HEK293 (cell line): ENCODE measurements around the gene SLC30A1.

Source experiments
- CTCF ChIA-PET: fragments of 350-600 bp; formaldehyde crosslinking; extraction: SDS; loops from one replicate; lab custom pipeline; 2021; ENCODE audit warnings: antibody characterized with exemption; lab: Yijun Ruan, JAX
- POLR2A ChIA-PET: fragments of 300-600 bp; formaldehyde crosslinking; extraction: SDS; loops from one replicate; lab custom pipeline; 2020; ENCODE audit warnings: antibody characterized with exemption, inconsistent platforms; lab: Yijun Ruan, JAX
- H3K27ac ChIP-seq: fragments of 200-500 bp; sonication (Bioruptor generic); 2 replicates; pipeline ENCODE4 v1.5.1; 2014; ENCODE audit warnings: low read depth, low read length, control low read depth, inconsistent platforms; ENCODE audit errors: extremely low read depth
- H3K36me3 ChIP-seq, 2 experiments: fragments of 200-500 bp in 1 of 2; sonication (Bioruptor generic) in 1 of 2; 1 replicate in 1 of 2; 2 replicates in 1 of 2; pipeline ENCODE4 v1.5.1; 2014 to 2017; ENCODE audit warnings: inconsistent platforms in 2 of 2, low read length in 2 of 2; ENCODE audit not compliant: control insufficient read depth in 2 of 2, insufficient read depth in 1 of 2
- H3K4me1 ChIP-seq: fragments of 200-500 bp; sonication (Bioruptor generic); 2 replicates; pipeline ENCODE4 v1.5.1; 2014; ENCODE audit warnings: mild to moderate bottlenecking, low read length, inconsistent platforms; ENCODE audit not compliant: control insufficient read depth, insufficient read depth
- H3K4me3 ChIP-seq: 2 replicates; pipeline ENCODE4 v1.5.1; 2011; ENCODE audit warnings: low read depth, mild to moderate bottlenecking, control low read depth, low read length, moderate library complexity
- H3K9me3 ChIP-seq: fragments of 200-500 bp; sonication (Bioruptor generic); 2 replicates; pipeline ENCODE4 v1.5.1; 2014; ENCODE audit warnings: low read depth, low read length, inconsistent platforms; ENCODE audit not compliant: control insufficient read depth, insufficient read depth
- PRDM1 ChIP-seq: fragments of 450-650 bp; formaldehyde crosslinking; IDR thresholded peaks from 2 replicates; pipeline ENCODE4; 2016; ENCODE audit warnings: missing biosample characterization, missing genetic modification characterization
- ZNF16 ChIP-seq: fragments of 450-650 bp; formaldehyde crosslinking; IDR thresholded peaks from 2 replicates; pipeline ENCODE4 v1.5.1; 2016; ENCODE audit warnings: low read depth, missing biosample characterization, missing genetic modification characterization
- ZNF302 ChIP-seq: fragments of 450-650 bp; formaldehyde crosslinking; IDR thresholded peaks from 2 replicates; pipeline ENCODE4 v1.5.1; 2016; ENCODE audit warnings: missing biosample characterization, missing genetic modification characterization, low read depth
- ZNF514 ChIP-seq: fragments of 450-650 bp; formaldehyde crosslinking; IDR thresholded peaks from 2 replicates; pipeline ENCODE4 v1.5.1; 2016; ENCODE audit warnings: missing biosample characterization, missing genetic modification characterization
- ZNF544 ChIP-seq: fragments of 450-650 bp; formaldehyde crosslinking; IDR thresholded peaks from 2 replicates; pipeline ENCODE4 v1.5.0; 2017; ENCODE audit warnings: missing biosample characterization, missing genetic modification characterization
- ZNF596 ChIP-seq: fragments of 450-650 bp; IDR thresholded peaks from 2 replicates; pipeline ENCODE4 v1.5.0; 2018; ENCODE audit warnings: missing biosample characterization, mild to moderate bottlenecking, missing genetic modification characterization, moderate library complexity
- ZXDB ChIP-seq: fragments of 450-650 bp; formaldehyde crosslinking; IDR thresholded peaks from 2 replicates; pipeline ENCODE4 v1.5.1; 2016; ENCODE audit warnings: missing biosample characterization, missing genetic modification characterization
- TF ChIP-seq, protein P1 (sequence below): fragments of 450-650 bp; formaldehyde crosslinking; IDR thresholded peaks from 2 replicates; pipeline ENCODE4 v1.5.1; 2016; ENCODE audit warnings: missing biosample characterization, missing genetic modification characterization
- TF ChIP-seq, protein P2 (sequence below): fragments of 450-650 bp; formaldehyde crosslinking; IDR thresholded peaks from 2 replicates; pipeline ENCODE4 v1.5.1; 2016; ENCODE audit warnings: missing biosample characterization, missing genetic modification characterization
- TF ChIP-seq, protein P3 (sequence below): fragments of 450-650 bp; formaldehyde crosslinking; IDR thresholded peaks from 2 replicates; pipeline ENCODE4 v1.5.1; 2016; ENCODE audit warnings: missing biosample characterization, missing genetic modification characterization
- TF ChIP-seq, protein P4 (sequence below): fragments of 450-650 bp; formaldehyde crosslinking; IDR thresholded peaks from 2 replicates; pipeline ENCODE4 v1.5.1; 2016; ENCODE audit warnings: missing biosample characterization, missing genetic modification characterization

SLC30A1 gene

DNA sequence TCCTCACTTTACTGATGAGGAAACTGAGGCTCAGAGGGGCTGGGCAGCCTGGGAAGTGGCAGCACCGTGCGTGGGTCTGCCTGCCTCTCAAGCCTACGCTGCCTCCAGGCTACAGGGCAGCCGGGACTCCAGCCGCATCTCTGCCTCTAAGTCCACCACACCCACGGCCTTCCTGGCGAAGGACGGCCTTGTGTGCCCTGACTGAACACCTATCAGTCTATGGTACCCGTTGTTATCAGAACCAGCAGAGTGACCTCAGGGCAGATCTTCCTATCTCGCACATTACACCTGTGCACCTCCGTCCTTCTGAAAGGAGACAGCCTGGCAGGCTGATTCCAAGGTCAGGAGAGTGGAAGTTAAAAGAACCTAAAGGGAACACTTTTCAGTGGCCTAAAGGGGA, 35.7 kb upstream of the SLC30A1 start (continued):
- no peak for TF ChIP-seq ZNF514
- no peak for TF ChIP-seq ZNF544 (tag by site-specific recombination)
- TF ChIP-seq ZXDB (tag by site-specific recombination), result no peak
- no peak for TF ChIP-seq ZNF596 (tag by site-specific recombination)
- TF ChIP-seq, all 188 proteins: peak for 0

DNA sequence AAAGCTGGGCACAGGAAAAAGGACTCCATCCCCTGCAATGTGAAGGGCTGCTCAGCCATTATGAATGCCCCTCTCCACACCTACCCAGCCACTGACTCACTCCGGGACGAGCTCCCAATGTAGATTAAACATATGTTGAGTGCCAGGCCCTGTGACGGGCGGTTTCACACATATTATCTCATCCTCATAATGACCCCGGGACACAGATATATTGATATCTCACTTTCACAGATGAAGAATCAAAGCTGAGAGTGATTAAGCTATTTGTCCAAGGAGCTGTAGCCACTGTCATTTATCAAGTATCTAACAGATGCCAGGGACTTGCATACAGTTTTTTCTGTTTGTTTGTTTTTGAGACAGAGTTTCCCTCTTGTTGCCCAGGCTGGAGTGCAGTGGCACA, 35.0 kb upstream of the SLC30A1 start:
- H3K27ac ChIP-seq, result no peak overlapping the region
- H3K9me3 ChIP-seq, result no peaks in the 10 kb centered on the region
- CTCF ChIA-PET, result interaction anchor here (1.1 kb wide), 1 partner anchor 14 kb away, joined by 3 read pairs; no protein-coding TSS in a partner anchor
- TF ChIP-seq, protein P1, sequence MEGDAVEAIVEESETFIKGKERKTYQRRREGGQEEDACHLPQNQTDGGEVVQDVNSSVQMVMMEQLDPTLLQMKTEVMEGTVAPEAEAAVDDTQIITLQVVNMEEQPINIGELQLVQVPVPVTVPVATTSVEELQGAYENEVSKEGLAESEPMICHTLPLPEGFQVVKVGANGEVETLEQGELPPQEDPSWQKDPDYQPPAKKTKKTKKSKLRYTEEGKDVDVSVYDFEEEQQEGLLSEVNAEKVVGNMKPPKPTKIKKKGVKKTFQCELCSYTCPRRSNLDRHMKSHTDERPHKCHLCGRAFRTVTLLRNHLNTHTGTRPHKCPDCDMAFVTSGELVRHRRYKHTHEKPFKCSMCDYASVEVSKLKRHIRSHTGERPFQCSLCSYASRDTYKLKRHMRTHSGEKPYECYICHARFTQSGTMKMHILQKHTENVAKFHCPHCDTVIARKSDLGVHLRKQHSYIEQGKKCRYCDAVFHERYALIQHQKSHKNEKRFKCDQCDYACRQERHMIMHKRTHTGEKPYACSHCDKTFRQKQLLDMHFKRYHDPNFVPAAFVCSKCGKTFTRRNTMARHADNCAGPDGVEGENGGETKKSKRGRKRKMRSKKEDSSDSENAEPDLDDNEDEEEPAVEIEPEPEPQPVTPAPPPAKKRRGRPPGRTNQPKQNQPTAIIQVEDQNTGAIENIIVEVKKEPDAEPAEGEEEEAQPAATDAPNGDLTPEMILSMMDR (tag by site-specific recombination), result no peak
- TF ChIP-seq ZNF16, result no peak
- H3K36me3 ChIP-seq, result no peaks in the 10 kb centered on the region
- no peaks in the 10 kb centered on the region for H3K4me1 ChIP-seq
- H3K4me3 ChIP-seq, result no peak overlapping the region
- POLR2A ChIA-PET, result no interaction called here

DNA sequence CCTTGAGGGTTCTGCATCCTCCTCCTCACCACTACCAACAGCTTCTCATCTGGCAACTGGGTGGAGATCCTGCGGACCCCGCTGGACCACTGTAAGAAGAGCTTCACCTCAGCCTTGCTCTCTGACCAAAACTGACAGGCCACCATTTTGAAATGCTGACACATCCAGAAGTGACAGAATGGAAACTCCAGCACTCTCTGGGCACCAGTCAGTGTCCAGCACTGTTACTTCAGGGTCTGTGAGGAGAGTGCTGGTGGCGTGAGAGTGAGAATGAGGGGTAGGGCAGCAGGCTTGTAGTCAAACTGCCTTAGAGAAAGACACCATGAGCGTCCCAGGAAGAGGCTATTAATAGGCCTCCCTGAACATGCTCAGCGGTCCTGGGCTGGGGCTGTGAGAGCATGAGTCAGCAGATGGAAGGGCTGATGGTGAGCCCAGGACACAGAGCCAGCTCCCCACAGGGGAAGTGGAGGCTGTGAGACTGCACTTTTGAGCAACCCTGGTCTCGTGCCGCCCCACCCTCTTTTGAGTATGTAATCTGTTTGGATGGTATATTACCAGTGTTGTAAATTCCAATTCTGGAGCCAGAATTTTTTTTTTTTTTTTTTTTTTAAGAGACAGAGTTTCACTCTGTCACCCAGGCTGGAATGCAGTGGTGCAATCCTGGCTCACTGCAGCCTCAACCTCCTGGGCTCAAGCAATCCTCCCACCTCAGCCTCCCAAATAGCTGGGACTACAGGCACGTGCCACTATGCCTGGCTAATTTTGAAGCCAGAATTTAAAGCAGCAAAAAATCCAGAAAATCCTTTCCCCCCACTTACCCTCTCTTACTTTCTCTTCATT, 34.4 kb upstream of the SLC30A1 start:
- ChIA-PET CTCF (interaction anchor here (1.1 to 1.2 kb wide), 2 partner anchors 15 to 40 kb away, joined by 3 read pairs; no protein-coding TSS in a partner anchor), POLR2A (no interaction called here)
- Histone ChIP-seq H3K4me1 (no peaks in the 10 kb centered on the region), H3K36me3 (no peaks in the 10 kb centered on the region), H3K9me3 (no peaks in the 10 kb centered on the region), H3K4me3 (no peak overlapping the region), H3K27ac (no peak overlapping the region)
- TF ChIP-seq ZNF302 (tag by site-specific recombination), result no peak
- 0 out of 2 replicates have a peak, but pooled peaks have one; percentile 51 for TF ChIP-seq PRDM1
- TF ChIP-seq, protein P2, sequence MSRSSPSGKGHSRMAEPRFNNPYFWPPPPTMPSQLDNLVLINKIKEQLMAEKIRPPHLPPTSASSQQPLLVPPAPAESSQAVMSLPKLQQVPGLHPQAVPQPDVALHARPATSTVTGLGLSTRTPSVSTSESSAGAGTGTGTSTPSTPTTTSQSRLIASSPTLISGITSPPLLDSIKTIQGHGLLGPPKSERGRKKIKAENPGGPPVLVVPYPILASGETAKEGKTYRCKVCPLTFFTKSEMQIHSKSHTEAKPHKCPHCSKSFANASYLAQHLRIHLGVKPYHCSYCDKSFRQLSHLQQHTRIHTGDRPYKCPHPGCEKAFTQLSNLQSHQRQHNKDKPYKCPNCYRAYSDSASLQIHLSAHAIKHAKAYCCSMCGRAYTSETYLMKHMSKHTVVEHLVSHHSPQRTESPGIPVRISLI (tag by site-specific recombination), result peak; percentile 68; the same call in 1 of the 2 replicates
- TF ChIP-seq, protein P3, sequence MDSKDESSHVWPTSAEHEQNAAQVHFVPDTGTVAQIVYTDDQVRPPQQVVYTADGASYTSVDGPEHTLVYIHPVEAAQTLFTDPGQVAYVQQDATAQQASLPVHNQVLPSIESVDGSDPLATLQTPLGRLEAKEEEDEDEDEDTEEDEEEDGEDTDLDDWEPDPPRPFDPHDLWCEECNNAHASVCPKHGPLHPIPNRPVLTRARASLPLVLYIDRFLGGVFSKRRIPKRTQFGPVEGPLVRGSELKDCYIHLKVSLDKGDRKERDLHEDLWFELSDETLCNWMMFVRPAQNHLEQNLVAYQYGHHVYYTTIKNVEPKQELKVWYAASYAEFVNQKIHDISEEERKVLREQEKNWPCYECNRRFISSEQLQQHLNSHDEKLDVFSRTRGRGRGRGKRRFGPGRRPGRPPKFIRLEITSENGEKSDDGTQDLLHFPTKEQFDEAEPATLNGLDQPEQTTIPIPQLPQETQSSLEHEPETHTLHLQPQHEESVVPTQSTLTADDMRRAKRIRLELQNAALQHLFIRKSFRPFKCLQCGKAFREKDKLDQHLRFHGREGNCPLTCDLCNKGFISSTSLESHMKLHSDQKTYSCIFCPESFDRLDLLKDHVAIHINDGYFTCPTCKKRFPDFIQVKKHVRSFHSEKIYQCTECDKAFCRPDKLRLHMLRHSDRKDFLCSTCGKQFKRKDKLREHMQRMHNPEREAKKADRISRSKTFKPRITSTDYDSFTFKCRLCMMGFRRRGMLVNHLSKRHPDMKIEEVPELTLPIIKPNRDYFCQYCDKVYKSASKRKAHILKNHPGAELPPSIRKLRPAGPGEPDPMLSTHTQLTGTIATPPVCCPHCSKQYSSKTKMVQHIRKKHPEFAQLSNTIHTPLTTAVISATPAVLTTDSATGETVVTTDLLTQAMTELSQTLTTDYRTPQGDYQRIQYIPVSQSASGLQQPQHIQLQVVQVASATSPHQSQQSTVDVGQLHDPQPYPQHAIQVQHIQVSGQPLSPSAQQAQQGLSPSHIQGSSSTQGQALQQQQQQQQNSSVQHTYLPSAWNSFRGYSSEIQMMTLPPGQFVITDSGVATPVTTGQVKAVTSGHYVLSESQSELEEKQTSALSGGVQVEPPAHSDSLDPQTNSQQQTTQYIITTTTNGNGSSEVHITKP (tag by site-specific recombination), result peak; percentile 92
- TF ChIP-seq, protein P4, sequence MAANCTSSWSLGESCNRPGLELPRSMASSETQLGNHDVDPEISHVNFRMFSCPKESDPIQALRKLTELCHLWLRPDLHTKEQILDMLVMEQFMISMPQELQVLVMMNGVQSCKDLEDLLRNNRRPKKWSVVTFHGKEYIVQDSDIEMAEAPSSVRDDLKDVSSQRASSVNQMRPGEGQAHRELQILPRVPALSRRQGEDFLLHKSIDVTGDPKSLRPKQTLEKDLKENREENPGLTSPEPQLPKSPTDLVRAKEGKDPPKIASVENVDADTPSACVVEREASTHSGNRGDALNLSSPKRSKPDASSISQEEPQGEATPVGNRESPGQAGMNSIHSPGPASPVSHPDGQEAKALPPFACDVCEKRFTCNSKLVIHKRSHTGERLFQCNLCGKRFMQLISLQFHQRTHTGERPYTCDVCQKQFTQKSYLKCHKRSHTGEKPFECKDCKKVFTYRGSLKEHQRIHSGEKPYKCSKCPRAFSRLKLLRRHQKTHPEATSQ, result no peak
